Dermis microvascular lymphatic vessel endothelial cell (primary cell): ENCODE measurements around the gene RPP40. TPM values are rescaled to one million over a fixed set of nuclear protein-coding genes. Genes with fewer than 3 reads are reported as not detected.
"Not testable (repeated sequence)": the region's sequence is repeated elsewhere in the genome, so short reads cannot be mapped to it uniquely, and the experiment has no call there.

Source experiments
- DNase-seq, 2 donors: peaks; one replicate each; pipeline versions ENCODE4 v3.0.0 to v3.0.0-alpha.2; 2010; ENCODE audit warnings: low read depth in 2 of 2
- total RNA-seq: library from RNA; depleted of rRNA; stranded (reverse); fragments of >200 nt; gene quantifications from 2 replicates; pipeline ENCODE4 v1.2.1, GENCODE V29; 2014

Gene RPP40, protein sequence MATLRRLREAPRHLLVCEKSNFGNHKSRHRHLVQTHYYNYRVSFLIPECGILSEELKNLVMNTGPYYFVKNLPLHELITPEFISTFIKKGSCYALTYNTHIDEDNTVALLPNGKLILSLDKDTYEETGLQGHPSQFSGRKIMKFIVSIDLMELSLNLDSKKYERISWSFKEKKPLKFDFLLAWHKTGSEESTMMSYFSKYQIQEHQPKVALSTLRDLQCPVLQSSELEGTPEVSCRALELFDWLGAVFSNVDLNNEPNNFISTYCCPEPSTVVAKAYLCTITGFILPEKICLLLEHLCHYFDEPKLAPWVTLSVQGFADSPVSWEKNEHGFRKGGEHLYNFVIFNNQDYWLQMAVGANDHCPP
- 14.3 and 18.2 TPM in 2 replicates for total RNA-seq

DNA sequence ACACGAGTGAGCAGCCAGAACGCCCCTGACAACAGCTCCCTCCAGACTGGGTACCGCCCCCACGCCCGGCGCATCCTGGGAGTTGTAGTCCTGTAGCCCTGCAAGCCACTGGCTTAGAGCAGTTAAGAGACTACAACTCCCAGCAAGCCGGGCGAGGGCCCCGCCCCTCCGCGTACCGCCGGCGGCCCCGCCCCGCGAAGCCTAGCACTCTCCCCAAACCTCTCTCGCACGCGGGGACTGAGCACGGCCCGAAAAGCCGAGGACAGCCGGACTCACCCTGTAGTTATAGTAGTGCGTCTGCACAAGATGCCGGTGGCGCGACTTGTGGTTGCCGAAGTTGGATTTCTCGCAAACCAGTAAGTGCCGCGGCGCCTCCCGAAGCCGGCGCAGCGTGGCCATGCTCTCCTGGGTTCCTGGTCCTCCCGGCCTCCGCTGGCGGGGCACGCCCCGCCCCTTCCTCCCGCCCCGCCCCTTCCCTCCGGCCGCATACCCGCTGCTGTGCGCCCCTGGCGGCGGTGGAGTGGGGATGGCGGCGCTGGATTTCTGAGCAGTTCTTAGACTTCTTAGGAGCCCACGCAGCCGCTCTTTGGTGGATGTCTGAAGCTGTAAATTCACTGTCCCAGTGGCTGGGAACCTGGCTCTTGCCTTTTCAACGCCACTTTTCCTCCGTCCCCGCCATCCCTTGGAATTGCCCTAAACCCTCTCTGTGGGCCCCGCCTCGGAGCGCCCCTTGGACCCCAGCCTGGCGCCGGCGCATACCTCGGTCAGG, at the start of gene RPP40:
TSS of gene RPP40 (minus strand) at position 434 of the 769 bp plus-strand sequence. CDS start at position 399, 35 bp downstream.
- peak; percentile 90 to 97 for DNase-seq

DNA sequence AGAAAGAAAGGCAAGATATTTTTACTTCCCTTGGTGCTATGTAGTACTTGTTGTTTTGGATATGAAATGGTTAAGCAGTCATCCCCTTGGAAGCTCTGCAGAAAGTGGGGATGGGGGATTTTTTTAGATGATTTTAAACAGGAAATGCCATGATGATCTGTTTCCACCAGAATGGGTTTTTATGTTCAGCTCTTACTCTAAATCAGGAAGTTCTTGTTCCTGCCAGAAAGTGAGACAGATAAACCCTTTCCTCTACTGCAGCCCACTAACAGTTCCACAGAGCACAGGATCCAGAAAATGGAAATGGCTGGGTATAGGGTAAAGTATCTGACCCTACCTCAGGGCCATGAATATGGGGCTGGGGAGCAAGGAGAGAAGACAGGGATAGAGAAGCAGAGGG, 49.2 kb upstream of the RPP40 start:
- peak; percentile 79 to 89 for DNase-seq

DNA sequence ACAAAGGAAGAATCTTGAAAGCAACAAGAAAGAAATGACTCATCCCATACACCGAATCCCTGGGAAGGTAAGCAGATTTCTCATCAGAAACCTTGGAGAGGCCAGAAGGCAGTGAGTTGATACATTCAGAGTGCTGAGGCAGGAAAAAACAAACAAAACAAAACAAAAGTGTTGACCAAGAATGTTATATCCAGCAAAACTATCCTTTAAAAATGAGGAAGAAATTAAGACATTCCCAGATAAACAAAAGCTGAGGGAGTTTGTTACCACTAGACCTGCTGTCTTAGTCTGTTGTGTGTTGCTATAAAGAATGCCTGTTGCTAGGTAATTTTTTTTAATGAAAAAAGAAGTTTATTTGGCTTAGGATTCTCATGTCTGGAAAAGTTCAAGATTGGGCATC, 47.6 kb upstream of the RPP40 start:
- DNase-seq, result no peak

DNA sequence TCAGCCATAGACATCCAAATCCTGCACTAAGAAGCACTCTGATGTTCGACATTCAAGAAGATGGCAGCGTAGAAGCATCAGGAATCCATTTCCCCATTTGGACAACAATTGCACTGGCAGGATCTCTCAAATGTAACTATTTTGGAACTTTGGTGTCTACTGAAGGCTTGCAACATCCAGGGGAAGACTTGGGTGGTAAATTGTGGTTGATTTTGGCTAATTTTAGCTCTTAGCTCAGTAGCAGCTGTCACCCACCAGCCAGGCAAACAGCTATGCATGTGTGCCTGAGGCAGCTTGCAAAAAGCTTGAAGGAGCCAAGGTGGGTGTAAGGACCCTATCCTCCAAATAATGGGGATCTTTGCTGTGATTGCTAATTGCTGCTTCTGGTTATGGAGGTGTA, 46.2 kb upstream of the RPP40 start:
- DNase-seq, result no peak

DNA sequence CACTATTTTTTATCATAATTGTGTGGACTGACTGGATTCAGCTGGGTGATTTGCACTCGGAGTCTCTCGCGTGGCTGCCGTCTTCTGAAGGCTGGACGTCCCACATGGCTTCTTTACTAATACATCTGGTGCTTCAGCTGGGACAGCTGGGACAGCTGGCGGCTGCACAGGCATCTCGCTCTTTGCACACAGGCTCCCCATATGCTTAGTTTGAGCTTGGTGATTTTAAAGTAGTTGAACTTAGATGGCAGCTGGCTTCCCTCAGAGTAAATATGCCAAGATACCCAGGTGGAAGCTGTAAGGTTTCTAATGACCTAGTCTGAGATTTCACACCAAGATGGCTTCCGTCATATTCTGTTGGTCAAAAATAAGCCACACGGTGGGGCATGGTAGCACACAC, 42.6 kb upstream of the RPP40 start:
- no peak for DNase-seq

DNA sequence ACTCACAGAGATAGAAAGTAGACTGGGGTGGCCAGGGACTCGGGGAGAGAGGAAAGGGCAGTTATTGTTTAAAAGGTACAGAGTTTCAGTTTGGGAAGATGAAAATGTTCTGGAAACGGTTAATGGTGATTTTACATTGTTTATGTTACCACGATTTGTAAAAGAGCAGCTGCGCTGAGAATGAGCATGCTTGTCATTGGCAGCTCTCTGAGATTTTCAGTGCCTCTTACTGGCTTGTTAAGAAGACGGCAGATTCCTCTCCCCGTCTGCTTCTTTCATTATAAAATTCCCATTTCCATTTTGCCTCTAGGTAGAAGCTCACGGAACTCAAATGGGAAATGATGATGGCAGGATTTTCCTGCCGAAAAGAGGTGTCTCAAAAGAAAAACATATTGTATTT, 41.6 kb upstream of the RPP40 start:
- DNase-seq, result no peak

DNA sequence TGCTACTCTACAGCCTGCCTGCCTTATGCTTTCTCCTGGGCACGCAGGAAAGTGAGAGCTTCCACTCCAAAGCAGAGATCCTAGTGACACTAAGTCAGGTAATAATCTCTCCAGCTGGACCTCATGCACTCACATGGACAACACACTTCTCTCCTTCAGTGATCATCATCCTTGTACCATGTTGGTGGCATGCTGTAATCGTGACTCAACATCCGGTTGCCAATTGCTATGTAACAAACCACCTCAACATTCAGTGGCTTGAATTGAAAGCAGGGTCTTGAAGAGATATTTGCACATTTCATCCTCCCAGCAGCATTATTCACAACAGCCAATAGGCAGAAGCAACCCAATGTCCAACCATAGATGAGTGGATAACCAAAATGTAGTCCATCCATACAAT, 41.0 kb upstream of the RPP40 start:
- DNase-seq, result no peak

DNA sequence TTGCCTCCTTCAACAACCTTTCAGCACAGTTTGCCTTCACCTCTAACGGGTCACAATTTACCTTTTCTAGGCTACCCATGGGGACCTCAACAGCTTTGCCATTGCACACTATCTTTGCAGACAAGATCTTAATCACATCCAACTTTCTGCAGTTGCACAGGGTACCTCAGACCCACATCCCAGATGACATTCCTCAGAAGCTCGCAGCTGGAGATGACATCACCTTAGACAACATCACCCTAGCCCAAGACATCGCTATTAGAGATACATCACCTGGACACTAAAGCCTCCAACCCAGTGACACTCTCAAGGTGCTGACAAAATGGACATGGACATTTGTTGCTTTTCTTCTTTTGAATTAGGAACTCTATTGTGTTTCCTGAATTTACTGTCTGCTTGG, 38.6 kb upstream of the RPP40 start:
- no peak for DNase-seq

DNA sequence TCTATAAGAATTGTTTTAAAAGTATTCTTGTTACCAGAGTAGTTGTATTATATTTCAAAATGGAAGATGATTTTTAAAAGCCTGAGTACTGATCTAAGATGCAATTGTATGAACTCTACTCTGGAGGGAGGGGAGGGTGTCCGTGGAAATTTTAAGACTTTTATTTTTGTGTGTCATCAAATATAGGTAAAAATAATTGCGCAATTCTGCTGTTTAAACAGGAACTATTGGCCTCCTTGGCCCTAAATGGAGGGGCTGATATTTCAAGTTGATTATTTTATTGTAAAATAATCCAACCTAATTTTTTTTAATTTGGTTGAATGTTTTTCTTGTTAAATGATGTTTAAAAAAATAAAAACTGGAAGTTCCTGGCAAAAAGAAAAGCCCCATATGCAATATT, 38.1 kb upstream of the RPP40 start:
- DNase-seq, result no peak

DNA sequence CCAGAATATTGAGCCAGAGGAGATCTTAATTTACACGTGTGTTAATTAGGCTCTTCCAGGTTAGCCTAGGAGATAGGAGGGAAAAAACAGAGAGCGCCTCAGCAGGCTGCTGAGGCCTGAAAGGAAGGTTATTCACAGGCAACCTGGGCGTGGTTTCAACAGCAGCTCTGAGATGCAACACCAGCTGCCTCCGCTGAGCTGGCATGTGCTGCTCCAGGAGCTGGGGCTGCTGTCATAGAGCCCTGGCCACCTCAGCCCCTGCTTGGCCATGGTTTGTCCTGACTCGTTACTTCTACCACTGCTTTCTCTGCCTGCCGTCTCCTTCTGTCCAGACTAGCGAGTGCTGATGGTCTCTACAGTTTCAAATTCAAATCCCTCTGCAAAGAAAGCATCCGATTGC, 32.4 kb upstream of the RPP40 start:
- DNase-seq, result peak in 1 of 2 donors; percentile 8

DNA sequence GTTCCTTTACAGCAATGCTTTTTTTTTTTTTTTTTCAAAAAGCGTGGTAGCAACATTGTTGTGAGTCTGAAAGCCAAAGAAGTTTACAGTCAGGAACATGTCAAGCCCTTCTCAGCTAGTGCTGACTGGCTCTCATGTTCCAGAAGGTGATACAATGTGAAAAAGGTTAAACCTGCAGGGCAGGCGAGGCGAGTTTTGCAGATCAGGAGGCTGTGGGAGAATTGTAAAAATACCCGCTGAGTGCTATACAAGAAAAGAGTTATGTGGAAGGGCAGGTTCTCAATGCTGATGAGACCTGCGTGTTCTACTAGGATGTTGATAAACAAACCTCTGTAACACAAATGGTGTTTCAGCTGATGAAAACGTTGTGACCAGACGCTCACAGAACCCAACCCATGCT, 30.9 kb upstream of the RPP40 start:
- no peak for DNase-seq

DNA sequence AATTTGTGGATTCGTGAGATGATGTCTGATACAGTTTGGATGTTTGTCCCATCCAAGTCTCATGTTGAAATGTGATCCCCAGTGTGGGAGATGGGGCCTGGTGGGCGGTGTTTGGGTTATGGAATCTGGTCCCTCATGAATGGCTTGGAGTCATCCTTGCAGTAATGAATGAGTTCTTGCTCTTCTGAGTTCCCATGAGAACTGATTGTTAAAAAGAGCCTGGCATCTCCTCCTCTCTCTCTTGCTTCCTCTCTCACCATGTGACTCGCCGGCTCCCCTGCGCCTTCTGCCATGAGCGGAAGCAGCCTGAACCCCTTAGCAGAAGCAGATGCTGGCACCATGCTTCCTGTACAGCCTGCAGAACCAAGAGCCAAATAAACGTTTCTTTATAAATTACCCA, 30.5 kb upstream of the RPP40 start:
- DNase-seq, result no peak

DNA sequence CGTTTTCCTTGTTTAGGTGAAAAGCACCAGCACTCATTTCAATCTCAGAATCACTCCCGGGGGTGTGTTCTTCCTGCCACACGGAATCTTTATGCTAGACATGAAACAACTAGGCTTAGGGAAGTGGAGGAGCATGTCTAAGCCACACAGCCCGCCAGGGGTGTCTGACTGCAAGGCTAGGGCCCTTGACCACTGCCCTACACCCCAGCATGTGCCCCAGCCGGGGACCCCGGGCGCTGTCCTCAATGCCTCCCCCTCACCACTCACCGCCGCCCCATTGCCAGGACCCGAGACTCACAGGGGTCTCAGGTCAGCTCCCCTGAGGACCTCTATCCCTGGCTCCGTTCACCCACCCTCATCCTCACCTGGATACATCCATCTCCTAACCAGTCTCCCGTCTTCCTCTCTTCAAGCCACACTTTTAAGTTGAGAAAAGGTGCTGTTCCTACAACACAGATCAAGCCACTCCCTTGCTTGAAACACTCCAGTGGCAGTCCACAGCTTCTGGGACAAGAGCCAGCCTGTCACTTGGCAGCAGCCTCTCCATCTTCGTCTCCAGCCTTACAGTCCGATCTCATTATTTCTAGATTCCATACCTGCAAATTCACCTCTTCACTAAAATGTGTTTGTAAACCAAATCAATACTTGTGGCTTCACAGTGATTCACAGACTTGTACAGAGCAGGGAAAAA, 29.5 kb upstream of the RPP40 start:
- DNase-seq, result not testable (repeated sequence)

DNA sequence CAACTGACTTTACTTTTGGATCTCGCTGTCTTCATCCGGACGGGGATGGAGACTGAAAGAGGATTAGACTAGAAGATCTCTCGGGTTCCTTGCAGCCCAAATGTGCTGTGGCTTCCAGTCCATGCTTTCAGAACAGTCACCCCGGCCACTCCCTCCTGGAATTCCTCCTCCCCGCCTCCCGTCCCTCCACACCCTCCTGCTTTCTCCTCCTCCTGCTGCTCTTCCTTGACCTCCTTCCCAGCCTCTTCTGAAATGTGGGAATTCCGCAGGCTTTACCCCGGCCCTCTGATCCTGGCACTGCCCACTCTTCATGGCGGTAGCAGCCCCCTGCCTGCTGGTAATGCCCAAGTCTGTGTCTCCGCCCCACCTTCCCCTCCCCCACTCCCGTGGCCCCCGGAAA, 28.9 kb upstream of the RPP40 start:
- not testable (repeated sequence) for DNase-seq

DNA sequence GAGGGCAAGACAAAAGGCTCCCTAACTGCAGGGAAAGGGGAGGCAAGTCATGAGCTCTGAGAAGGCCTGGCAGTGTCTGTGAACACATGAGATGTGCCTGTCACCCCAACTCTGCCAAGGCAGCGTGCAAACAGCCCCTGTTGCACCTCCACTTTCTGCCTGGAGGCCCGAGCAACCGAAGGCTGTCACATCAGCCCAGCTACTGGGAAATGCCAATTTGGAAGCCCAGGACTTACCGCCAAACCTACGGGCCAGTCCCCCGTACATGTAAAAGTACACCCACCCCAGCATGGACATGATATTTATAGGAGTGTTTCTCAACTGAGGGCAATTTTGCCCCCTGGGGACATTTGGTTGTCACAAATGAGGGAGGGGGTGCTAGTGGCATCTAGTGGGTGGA, 27.3 kb upstream of the RPP40 start:
- DNase-seq, result no peak

DNA sequence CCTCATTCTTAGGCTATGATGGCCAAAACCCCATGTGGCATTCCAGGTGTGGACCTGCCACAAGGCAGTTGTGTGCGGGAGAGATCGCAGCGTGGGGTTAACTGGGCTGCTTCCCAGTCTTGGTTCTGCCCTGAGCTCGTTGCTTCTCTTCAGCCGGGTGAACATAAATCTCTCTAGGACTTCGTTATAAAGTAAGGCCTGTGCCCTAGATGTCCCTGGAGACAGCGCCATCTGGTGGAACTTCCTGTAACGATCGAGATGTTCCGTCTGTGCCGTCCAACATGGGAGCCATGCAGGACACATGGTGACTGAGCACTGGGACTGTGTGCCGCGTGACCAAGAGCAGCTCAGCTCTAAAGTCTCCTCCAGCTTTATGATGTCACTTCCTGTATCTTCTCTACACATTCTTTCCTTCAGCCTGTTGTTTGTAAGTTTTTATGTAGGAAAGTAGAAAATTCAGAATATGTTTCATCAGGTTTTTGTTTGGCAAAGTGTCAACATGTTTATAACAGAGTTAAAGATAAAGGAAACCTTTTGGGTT, 26.8 kb upstream of the RPP40 start:
- peak; percentile 65 to 80 for DNase-seq

DNA sequence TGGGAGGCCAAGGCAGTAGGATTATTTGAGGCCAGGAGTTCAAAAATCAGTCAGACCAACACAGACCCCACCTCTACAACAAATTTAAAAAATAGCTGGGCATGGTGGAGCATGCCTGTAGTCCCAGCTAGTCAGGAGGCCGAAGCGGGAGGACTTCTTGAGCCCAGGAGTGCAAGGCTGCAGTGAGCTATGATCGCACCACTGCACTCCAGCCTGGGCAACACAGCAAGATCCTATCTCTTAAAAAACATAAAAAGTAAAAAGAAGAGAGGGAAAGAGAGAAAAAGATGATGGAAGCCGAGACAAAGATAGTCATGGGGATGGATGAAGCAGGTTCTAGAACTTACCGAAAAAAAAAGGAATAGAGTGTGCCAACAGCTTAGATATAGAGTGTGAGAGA, 25.8 kb upstream of the RPP40 start:
- no peak for DNase-seq

DNA sequence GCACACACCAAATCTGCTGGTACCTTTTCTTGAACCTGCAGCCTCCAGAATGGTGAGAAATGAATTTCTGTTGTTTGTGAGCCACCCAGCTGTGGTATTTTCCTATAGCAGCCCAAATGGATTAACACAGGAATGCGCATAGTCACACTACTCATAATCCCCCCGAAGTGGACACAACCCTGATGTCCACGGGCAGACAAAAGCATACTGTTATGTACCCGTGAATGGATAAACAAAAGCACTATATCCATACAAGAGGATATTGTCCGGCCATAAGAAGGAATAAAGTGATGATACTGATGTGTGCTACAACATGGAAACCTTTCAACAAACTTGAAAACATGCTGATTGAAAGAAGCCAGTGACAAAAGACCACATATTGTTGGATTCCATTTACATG, 25.1 kb upstream of the RPP40 start:
- DNase-seq, result no peak

DNA sequence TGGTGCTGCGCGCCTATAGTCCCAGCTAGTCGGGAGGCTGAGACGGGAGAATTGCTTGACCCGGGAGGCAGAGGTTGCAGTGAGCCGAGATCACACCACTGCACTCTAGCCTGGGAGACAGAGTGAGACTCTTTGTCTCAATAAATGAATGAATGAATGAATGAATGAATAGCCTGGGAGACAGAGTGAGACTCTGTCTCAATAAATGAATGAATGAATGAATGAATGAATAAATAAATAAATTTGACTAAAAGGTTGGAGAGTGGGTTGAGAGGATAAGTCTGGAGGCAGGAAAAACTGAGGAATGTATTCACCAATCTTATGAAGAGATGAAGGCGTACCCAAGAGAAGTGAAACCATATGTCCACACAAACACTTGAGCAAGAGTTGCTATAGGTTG, 24.5 kb upstream of the RPP40 start:
- no peak for DNase-seq

DNA sequence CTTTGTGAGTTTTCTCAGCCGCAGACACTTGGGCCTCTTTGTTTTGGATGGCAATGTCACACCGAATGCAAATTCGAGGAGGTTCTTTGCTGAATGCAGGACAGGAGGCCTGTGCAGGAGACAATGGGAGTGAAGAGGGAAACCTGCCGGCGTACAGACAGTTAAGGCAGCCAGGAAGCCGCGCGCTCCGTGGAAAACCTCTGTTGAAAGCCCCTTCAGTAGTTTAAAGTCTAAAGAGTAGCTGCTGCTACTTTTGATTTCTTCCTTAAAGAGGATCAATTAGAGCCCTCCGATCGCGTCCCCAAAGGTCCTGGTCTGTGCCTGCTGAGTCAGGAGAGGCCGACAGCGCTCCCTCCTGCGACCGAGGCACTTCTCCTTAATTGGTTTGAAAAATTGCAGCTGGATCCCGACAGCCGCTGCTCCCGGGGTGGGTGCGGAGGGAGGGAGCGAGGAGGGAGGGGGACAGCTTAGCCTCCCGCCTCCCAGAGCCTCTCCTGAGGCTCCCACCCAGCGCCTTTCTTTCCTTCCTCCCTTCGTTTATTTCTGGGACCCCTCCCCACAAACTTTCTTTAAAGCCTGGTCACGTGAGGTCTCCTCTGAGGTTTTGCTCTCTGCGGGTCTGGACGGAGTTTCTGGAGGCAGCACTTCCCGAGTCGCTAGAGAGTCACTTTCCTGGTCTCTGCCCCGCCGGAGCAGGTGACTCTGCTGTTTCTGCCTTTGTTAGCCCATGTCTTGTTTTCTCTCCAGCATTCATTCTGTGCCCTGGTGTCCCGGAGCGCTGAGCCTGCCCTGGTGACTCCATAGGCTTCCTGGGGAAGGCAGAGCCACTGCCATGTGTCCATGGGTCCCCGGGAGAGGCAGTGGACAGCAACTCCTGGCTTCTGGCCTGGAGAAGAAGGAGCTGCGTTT, 22.3 kb upstream of the RPP40 start:
- peak; percentile 7 to 41 for DNase-seq

DNA sequence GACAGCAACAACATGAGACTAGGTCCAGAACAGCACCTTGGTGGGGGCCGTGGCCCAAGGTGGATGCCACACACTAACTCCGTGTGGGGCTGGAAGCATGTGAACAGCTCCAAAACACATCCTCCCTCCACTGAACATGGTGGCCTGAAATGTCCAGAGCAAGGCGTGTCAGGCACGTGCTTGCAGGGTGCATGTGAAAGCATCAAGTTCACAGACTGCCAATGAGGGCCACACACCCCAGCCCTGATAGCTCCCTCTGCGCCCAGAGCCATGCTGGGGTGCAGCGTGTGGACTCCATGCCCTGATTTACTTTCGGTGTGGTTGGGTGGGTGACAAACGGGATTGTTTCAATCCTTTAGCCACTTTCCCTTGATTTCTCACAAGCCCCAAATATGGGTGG, 20.1 kb upstream of the RPP40 start:
- no peak for DNase-seq
